HG02798 (cell line): Measurements from ENCODE around the gene LBHD2.
"Not testable (repeated sequence)": the region's sequence is repeated elsewhere in the genome, so short reads cannot be mapped to it uniquely, and the experiment has no call there.

Experiments used
- ATAC-seq: cut with Tn5 transposase; IDR thresholded peaks from one replicate; pipeline ENCODE4 v1.9.1; 2021; ENCODE audit warnings: mild to moderate bottlenecking; ENCODE audit not compliant: unreplicated experiment, poor library complexity

Gene LBHD2

DNA sequence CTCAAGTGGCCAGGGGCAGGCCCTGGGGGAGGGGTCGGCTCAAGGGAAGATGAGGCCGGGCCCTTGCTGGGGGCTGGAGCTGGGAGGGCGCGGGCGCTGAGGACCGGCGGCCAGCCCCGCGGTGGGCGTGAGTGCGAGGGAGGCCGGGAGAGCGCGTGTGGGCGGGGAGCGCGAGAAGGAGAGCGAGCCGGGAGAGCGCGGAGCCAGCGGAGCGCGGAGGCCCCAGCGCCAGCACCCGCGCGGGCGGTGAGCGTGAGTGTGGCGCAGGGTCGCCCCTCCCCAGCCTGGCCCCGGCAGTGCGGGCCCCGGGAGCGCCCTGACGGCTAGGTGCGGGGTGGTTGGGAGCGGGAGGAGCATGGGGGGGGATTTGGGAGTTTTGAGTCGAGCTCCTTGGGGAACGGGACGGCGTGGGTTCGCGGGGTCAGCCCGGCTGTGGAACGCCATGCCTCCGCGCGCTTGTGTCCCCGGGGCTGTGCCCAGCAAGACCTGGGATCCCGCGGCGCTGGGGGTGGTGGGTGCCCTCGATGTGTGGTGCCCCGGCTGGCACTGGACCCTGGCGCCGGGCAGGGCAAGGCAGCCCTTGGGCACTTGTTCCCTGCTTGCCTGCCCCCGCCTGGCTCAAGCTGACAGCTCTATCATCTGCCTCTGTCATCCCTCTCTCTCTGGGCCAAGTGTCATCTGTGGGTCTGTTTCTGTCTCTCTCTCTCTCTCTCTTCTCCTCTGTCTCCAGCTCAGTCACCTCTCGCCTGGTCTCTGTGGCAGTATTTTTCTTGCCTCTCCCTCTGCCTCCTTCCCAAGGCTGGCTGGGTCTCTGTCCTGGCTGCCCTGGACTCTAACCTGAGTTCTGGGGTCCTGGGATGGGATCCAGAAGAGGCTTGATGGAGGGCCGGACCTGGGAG lies at the start of gene LBHD2:
LBHD2 (plus strand) TSS at position 190 of the 899 bp plus-strand sequence. CDS start 1,803 bp downstream, outside the sequence.
- no peak for ATAC-seq

DNA sequence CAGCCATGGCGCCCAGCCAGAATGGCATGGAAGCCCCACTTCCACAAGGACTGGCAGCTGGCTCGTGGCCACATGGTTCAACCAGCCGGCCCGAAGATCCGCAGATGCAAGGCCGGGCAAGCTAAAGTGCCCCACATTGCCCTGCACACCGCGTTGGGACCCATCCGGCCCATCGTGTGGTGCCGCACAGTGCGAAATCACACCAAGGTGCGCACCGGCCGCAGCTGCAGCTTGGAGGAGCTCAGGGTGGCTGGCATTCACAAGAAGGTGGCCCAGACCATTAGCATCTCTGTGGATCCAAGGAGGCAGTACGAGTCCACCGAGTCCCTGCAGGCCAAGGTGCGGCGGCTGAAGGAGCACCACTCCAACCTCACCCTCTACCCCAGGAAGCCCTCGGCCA lies 42.5 kb upstream of the LBHD2 start:
- no peak for ATAC-seq

DNA sequence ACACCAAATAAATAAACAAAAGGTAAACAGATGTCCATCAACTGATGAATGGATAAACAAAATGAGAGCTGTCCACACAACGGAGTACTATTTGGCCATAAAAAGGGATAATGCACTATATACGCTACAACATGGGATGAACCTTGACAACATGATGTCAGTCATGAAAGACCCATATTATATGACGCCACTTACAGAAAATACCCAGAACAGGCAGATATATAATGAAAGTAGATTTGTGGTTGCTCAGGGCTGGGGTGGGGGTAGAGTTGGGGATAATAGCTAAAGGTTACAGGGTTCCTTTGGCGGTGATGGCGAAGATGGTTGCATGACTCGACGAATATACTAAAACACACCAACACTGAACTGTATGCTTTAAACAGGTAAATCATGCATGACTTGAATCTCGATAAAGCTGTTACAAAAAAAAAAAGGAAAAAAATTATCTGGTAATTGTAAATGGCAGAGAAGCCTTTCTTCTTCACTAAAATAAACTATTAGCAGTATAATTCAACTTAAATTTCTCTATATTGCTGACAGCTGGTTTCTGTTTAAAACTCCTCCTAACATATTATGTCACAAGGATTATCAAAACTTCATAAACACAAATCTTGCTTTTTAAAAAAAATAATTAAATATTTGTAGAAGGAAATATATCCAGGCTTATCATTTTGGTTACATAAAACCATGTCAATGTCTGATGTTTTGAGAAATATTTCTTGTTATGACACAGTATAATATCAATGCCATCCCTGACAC lies 40.6 kb upstream of the LBHD2 start:
- ATAC-seq, result no peak

DNA sequence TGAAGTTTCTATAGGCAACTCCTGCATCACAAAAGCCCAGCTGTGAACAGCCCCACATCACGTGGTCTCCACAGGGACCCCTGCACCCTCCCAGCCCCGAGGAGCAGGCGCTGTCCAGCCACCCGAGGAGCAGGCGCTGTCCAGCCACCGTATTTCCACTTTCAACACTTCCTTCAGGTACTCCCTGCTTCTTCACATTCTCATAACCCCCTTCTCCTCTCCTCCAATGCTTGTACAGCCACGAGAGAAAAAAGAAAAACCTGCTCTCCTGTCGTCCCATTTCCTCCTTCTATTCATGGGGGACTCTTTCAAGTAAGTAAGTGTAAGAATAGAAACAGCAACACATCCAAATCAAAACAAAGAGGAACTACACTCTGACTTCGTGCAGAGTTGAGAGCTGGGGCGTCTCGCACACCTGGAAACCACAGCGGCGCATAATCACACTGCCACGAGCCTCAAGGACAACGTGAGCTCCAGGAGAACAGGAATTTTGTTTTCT lies 38.6 kb upstream of the LBHD2 start:
- peak; percentile 35 for ATAC-seq

DNA sequence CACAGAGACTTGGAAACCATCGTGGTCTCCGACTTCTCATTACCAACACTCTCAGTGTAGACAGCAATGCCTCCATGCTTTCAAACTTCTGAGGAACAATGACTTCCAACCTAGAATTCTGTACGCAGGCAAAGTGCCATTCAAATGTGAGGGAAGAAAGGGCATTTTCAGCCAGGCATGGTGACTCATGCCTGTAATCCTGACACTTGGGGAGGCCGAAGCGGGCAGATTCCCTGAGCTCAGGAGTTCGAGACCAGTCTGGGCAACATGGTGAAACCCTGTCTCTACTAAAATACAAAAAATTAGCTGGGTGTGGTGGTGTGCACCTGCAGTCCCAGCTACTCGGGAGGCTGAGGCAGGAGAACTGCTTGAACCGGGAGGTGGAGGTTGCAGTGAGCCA lies 36.6 kb upstream of the LBHD2 start:
- not testable (repeated sequence) for ATAC-seq

DNA sequence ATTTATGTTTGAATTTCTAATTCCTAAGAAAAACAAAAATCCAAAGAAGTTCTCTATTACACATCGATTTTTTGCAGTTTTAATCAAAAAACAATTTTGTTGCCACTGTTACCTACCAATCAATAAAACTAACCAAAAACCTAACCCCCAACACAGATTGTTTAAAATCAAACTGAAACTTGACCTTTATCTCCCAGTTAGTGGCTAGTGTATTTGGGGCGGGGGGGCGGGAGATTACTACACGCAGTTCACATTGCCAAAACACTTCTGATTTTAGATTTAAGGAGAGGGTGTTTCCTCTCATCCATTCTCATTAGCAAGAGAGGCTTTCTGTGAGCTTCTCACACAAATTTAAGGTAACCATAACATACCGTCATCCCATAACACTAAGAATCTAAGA lies 33.1 kb upstream of the LBHD2 start:
- no peak for ATAC-seq

DNA sequence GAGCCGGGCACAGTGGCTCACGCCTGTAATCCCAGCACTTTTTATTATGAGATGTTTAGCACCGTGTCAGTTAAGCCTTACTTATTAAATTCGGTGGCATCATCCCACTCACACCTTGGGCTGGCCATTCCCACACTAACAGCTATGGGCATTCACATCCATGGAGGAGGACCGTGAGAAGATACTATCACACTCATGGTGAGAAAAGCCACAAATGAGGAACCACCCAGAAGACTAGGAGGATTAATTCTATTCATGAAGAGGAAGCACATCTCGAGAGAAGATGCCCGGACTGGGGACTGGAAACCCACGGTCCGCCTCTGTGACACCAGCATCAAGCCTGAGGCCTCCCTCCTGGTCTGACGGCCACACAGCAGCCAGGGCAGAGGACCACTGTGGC lies 31.6 kb upstream of the LBHD2 start:
- no peak for ATAC-seq

DNA sequence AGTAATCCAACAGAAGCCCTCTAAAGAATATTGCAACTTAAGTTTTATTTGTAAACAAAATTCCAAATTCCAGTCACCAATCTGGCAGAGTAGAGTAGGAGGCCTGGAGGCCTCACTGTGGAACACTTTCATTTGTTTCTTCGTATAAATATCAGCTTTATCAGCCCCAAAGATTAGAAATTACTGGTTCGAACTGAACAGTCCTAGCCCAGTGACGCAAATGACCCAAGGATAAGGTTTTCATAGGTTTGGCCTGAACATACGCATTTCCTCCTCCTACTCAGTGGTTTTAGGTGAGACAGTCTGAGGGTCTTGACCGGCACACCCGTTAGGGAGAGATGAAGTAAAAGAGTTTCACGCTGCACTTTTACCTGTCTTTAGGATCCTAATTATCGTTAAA lies 28.3 kb upstream of the LBHD2 start:
- no peak for ATAC-seq

DNA sequence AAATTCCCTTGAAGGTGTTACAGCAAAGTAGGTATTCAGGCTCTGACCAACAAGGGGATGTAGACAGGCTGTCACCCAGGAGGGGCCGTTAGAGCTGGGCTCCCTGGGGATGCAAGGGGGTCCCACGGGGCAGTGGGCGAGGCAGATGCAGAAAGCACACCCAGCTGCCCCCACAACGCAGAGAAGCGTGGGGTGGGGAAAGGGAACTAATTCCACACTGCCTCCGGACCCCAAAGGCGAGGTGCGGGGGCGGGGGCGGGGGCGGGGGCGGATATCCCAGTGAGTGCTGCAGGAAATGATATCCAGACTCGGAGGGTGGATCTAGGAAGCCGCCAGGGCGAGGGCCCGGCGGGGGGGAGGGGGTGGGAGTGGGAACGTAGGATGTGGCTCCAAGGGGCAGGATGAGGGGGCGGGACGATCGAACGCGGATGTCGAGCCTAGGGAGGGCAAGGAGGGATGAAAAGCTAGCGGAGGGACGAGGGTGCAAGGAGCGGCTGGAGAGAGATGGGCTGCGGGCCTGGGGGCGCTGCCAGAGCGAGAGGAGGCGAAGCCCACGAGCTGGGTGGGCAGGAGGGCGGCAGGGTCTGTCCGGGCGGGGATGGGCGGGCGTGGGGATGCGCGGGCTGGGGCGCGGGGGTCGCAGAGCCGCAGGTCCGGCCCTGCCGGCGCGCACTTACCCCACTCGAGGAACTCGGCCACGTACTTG lies 27.5 kb upstream of the LBHD2 start:
- no peak for ATAC-seq

DNA sequence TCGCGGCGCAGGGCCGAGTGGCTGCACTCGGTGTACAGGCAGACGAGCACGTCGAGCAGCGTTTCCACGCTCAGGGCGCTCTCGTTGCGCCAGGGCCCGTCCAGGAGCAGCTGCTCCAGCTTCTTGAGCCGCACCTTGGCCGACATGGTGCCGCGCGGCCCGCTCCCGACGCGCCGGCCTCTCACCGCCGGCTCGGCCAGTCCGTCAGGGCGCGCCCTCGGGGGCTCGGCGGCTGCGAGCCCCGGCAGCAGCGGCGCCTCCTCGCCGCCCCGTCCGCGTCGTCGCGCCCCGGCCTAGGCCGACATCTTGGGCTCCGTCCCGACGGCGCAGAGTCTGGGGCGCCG lies 27.0 kb upstream of the LBHD2 start:
- ATAC-seq, result no peak

DNA sequence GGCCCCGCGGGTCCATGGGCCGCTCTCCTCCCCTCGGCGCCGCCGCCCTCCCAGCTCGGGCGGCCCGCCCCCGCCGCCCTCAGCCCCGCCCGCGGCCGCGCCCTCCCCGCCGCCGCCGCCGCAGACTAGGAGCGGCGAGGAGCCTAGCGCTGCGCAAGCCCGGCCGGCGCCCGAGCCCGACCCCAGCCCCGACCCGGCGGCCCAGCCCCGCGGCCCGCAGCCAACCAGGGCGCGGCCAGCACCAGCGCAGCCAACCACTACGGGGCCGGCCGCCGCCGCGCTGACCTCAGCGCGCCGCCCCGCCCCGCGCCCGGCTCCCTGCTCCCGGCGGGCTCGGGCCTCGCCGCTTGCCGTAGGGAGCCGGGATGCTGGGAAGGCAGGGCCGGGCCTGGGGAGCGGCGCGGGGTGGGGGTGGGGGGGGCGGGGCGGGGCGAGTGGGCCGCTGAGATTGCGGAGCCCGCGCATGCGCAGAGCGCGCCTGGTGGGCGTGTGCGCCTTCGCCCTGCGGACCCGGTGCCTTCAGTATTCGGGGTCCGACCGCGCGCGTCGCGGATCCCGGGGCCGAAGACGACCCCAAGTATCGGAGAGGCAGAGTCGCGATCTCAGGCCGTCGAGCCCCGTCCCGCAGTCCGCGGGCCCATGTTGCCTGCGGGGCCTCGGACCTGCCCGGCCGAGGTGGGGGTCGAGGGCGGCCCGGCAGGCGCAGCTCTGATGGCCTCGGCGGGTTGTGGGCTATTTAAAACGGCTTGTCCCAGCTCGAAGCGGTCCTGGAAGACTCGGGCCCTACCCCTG lies 26.4 kb upstream of the LBHD2 start, which contains the start of gene CDC42BPB:
CDC42BPB (minus strand) TSS at position 178 of the 792 bp plus-strand sequence. CDS start 376 bp downstream, outside the sequence.
- peak; percentile 79 for ATAC-seq

DNA sequence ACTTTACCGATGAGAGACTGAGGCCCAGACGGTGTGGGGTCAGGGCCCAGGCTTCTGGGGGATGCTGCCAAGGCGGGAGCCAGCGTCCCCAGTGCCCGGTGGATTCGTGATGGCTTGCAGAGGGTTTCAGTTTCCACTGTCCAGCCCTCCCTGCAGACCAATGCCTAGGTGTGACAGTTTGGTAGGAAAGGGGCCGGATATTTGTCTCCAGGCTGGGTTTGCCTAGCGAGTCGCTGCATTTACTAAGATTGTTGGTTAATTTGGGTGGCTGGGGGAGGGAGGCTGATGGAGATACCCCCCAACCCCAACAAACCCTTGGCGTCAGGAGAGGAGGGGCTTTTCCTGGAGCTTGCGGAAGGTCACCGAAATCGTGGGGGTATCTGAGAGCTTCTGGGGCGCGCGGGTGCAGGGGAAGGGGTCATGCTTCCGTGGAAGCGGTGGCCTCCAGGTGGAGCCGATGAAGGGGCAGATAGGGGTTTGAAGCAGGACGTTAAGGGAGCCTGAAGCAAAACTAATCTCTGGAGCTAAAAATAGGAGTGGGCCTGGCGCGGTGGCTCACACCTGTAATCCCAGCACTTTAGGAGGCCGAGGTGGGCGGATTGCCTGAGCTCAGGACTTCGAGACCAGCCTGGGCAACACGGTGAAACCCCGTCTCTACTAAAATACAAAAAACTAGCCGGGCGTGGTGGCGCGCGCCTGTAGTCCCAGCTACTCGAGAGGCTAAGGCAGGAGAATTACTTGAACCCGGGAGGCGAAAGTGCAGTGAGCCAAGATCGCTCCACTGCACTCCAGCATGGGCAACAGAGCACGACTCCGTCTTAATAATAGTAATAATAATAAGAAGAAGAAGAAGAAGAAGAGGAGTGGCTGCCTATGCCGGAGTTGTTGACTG lies 25.6 kb upstream of the LBHD2 start:
- no peak for ATAC-seq

DNA sequence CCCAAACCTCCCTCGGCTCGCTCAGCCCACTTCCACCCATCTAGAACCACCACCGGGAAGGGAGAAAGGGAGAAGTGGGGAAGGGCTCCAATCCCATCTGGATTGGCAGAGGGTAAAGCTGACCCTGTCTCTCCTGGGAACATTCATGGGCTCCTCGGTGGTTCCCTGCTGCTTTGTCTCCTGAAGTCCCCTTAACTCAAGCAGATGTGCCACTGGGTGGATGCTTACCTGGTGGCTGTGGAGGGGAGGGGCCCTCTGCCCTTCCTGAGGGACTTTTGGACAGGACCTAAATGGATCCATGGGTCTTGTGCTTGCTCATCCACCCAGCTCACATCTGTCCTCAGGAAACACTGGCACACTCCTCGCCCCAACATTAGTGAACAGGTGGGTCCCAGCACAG lies 24.5 kb upstream of the LBHD2 start:
- ATAC-seq, result no peak

DNA sequence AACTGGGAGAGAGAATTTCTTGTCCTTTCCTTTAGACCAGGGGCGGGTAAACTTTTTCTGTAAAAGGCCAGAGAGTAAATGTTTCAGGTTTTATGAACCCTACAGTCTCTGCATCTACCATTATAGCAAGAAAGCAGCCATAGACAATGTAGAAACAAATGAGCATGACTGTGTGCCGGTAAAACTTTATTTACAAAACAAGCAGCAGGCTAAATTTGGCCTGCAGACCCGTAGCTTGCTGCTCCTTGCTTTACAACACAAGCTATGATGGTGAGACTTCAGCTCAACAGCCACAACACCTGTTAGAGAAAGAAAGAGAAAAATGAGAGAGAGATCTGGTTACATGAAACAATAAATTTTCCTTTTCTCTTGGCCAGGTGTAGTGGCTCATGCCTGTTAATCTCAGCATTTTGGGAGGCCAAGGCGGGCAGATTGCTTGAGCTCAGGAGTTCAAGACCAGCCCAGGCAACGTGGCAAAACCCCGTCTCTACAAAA lies 22.5 kb upstream of the LBHD2 start:
- ATAC-seq, result no peak

DNA sequence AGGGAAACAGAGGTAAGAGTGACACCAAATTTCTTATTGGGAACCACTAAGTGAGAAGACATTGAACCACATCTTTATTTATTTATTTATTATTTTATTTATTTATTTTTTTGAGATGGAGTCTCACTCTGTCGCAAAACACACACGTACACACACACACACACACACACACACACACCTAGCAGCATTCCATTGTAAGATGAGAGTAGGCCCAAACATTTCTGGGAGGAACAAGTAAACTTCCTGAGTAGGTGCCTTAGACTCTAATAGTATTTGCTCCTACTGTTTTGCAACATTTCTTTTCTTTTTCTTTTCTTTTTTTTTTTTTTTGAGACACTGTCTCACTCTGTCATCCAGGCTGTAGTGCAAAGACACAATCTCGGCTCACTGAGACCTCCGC lies 19.6 kb upstream of the LBHD2 start:
- no peak for ATAC-seq

DNA sequence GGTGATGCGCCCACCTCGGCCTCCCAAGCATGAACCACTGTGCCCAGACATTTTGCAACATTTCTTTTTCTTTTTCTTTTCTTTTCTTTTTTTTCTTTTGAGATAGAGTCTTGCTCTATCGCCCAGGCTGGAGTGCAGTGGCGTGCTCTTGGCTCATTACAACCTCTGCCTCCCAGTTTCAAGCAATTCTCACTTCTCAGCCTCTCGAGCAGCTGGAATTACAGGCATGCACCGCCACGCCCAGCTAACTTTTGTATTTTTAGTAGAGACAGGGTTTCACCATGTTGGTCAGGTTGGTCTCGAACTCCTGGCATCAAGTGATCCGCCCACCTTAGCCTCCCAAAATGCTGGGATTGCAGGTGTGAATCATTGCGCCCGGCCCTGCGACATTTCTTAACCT lies 19.0 kb upstream of the LBHD2 start:
- ATAC-seq, result no peak

DNA sequence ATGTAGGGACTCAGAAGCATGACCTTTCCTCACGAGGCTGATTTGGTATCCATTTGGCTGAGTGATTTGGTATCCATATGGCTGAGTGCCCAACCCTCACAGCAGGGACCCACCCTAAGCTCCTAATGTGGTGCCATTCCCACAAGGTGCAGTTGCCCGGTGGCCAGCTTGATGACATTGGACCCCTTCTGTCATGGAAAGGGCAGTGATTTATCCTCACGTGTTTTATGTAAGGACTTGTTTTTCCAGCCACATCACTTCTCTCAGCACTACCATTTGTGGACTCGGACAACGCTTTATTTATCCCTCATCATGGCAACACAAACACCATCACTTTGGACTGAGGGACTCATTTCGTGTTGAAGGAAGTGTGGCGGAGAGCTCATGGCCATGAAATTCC lies 18.1 kb upstream of the LBHD2 start:
- no peak for ATAC-seq

DNA sequence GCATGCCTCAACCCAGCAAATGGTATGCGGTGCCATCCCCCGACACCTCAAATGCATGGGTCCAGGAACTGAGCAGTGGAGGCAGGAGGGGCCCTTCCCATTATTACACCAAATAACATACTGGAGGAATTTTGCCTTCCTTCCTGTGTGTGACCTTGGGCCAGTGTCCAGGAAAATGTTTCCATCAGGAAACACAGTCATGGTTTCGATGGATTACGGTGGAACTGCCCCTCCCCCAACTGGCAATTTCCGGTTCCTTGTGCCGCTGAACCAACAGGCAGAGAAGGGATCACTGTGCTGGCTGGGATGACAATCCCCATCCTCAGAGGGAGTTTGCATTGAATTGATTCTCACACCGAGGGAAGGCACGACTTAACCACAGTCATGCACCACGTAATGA lies 17.6 kb upstream of the LBHD2 start:
- ATAC-seq, result no peak
